ENCODE data around the gene GLP2R.

GLP2R gene

GRCh38 chr17:9931144-9931741, 105.5 kb downstream of the GLP2R start:
- H3K36me3 ChIP-seq (ENCODE audit: low read depth): no peaks in the 10 kb centered on the region
- H3K27ac ChIP-seq (ENCODE audit: poor library complexity, severe bottlenecking): no peak overlapping the region
- ATAC-seq (ENCODE audit: low read depth): no peak
- H3K27me3 ChIP-seq (ENCODE audit: insufficient read depth, poor library complexity, severe bottlenecking): no peaks in the 10 kb centered on the region
- DNase-seq (ENCODE audit: low spot score): no peak
- no peaks in the 10 kb centered on the region for H3K4me1 ChIP-seq (ENCODE audit: insufficient read depth, poor library complexity, severe bottlenecking)
- TF ChIP-seq, protein P1, sequence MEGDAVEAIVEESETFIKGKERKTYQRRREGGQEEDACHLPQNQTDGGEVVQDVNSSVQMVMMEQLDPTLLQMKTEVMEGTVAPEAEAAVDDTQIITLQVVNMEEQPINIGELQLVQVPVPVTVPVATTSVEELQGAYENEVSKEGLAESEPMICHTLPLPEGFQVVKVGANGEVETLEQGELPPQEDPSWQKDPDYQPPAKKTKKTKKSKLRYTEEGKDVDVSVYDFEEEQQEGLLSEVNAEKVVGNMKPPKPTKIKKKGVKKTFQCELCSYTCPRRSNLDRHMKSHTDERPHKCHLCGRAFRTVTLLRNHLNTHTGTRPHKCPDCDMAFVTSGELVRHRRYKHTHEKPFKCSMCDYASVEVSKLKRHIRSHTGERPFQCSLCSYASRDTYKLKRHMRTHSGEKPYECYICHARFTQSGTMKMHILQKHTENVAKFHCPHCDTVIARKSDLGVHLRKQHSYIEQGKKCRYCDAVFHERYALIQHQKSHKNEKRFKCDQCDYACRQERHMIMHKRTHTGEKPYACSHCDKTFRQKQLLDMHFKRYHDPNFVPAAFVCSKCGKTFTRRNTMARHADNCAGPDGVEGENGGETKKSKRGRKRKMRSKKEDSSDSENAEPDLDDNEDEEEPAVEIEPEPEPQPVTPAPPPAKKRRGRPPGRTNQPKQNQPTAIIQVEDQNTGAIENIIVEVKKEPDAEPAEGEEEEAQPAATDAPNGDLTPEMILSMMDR (IDR thresholded peaks at IDR 0.05; ENCODE audit: poor library complexity, severe bottlenecking): no peak
- no peaks in the 10 kb centered on the region for H3K9me3 ChIP-seq (ENCODE audit: severe bottlenecking)
- H3K4me3 ChIP-seq (ENCODE audit: severe bottlenecking): no peak overlapping the region

- TF ChIP-seq, protein P1 (IDR thresholded peaks at IDR 0.05; ENCODE audit: poor library complexity, severe bottlenecking): no peak
- Histone ChIP-seq H3K36me3 (ENCODE audit: low read depth) (no peaks in the 10 kb centered on the region), H3K27ac (ENCODE audit: poor library complexity, severe bottlenecking) (no peak overlapping the region), H3K4me1 (ENCODE audit: insufficient read depth, poor library complexity, severe bottlenecking) (no peaks in the 10 kb centered on the region), H3K4me3 (ENCODE audit: severe bottlenecking) (no peak overlapping the region), H3K9me3 (ENCODE audit: severe bottlenecking) (no peaks in the 10 kb centered on the region), H3K27me3 (ENCODE audit: insufficient read depth, poor library complexity, severe bottlenecking) (no peaks in the 10 kb centered on the region)
- ATAC-seq (ENCODE audit: low read depth) (no peak), DNase-seq (ENCODE audit: low spot score) (no peak)
These were observed 106.8 kb downstream of the GLP2R start for GRCh38 chr17:9932491-9932890.

- no peaks in the 10 kb centered on the region for H3K4me1 ChIP-seq (ENCODE audit: insufficient read depth, poor library complexity, severe bottlenecking)
These were observed 108.6 kb downstream of the GLP2R start for GRCh38 chr17:9934331-9934730.

DNA sequence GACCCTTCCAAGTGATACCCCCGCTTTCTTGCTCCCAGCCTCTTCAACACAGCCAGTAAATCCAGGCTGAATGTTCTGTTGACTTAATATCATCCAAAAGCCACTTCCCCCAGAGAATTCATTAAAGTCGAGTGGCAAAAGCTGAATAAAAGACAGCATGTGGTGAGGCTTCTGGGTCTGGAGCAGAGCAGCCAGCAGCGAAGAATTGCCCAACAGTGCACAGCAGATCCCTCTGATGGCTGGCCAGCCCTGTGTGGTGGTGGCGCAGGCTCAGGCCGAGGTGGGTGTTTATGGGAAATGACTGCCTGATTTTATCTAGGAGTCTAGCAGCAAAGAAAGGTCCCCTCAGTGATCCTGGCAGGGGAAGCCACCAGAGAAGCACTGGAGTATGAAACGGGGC, 109.7 kb downstream of the GLP2R start:
- Histone ChIP-seq H3K27me3 (ENCODE audit: insufficient read depth, poor library complexity, severe bottlenecking) (no peaks in the 10 kb centered on the region), H3K9me3 (ENCODE audit: severe bottlenecking) (no peaks in the 10 kb centered on the region), H3K4me3 (ENCODE audit: severe bottlenecking) (no peak overlapping the region), H3K4me1 (ENCODE audit: insufficient read depth, poor library complexity, severe bottlenecking) (no peaks in the 10 kb centered on the region), H3K27ac (ENCODE audit: poor library complexity, severe bottlenecking) (no peak overlapping the region), H3K36me3 (ENCODE audit: low read depth) (no peaks in the 10 kb centered on the region)
- ATAC-seq (ENCODE audit: low read depth): no peak
- no peak for DNase-seq (ENCODE audit: low spot score)
- TF ChIP-seq, protein P1 (IDR thresholded peaks at IDR 0.05; ENCODE audit: poor library complexity, severe bottlenecking): no peak

More at GRCh38 chr17:9934331-9934730, 108.6 kb downstream of the GLP2R start:
- TF ChIP-seq, protein P1 (IDR thresholded peaks at IDR 0.05; ENCODE audit: poor library complexity, severe bottlenecking): no peak
- no peak for ATAC-seq (ENCODE audit: low read depth)
- Histone ChIP-seq H3K27me3 (ENCODE audit: insufficient read depth, poor library complexity, severe bottlenecking) (no peaks in the 10 kb centered on the region), H3K9me3 (ENCODE audit: severe bottlenecking) (no peaks in the 10 kb centered on the region), H3K27ac (ENCODE audit: poor library complexity, severe bottlenecking) (no peak overlapping the region), H3K4me3 (ENCODE audit: severe bottlenecking) (no peak overlapping the region), H3K36me3 (ENCODE audit: low read depth) (no peaks in the 10 kb centered on the region)
- no peak for DNase-seq (ENCODE audit: low spot score)

GRCh38 chr17:9936095-9936494, 110.4 kb downstream of the GLP2R start:
- Histone ChIP-seq H3K4me3 (ENCODE audit: severe bottlenecking) (no peak overlapping the region), H3K27ac (ENCODE audit: poor library complexity, severe bottlenecking) (no peak overlapping the region), H3K27me3 (ENCODE audit: insufficient read depth, poor library complexity, severe bottlenecking) (no peaks in the 10 kb centered on the region), H3K36me3 (ENCODE audit: low read depth) (no peaks in the 10 kb centered on the region), H3K9me3 (ENCODE audit: severe bottlenecking) (no peaks in the 10 kb centered on the region), H3K4me1 (ENCODE audit: insufficient read depth, poor library complexity, severe bottlenecking) (no peaks in the 10 kb centered on the region)
- no peak for DNase-seq (ENCODE audit: low spot score)
- TF ChIP-seq, protein P1 (IDR thresholded peaks at IDR 0.05; ENCODE audit: poor library complexity, severe bottlenecking): no peak
- ATAC-seq (ENCODE audit: low read depth): no peak
